ENCODE results near the gene STRBP. TPM values are rescaled to one million over a fixed set of nuclear protein-coding genes. Genes with fewer than 3 reads are reported as not detected.

STRBP gene
- total RNA-seq, 2 donors from 2014 or later = 77.2 to 83.3 TPM

DNA sequence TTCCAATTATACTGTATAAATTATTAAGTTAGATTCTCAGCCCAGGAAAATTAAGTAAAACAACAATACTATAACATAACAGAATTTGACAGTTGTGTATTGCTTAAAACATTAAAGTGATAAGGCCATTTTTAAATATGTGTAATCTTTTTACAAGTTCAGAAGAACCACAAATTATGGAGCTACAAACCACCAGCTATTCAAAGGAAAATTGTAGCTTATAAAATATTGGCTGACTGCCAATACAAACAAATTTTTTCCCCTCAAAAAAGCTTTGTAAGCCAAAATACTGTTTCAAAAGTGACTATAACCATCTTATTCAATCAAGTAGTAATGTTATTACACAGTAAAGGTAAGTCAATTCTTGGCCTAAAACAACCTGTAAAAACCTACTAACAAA is 21.9 kb downstream of the STRBP start:
- Histone ChIP-seq H3K9ac (ENCODE audit: extremely low read depth, low read length, poor library complexity, severe bottlenecking) (no peak overlapping the region), H3K4me3 (ENCODE audit: low read length) (no peak overlapping the region), H3K27ac (ENCODE audit: low read depth, low read length) (no peak overlapping the region), H3K9me3 (ENCODE audit: control insufficient read depth, low read length) (no peaks in the 10 kb centered on the region), H3K4me1 (ENCODE audit: control insufficient read depth, insufficient read depth, low read length) (no peaks in the 10 kb centered on the region), H3K27me3 (ENCODE audit: control insufficient read depth, insufficient read depth, low read length, poor library complexity, severe bottlenecking) (no peaks in the 10 kb centered on the region), H3K36me3 (ENCODE audit: control insufficient read depth, insufficient read depth, low read length) (no peaks in the 10 kb centered on the region)
- H3K27ac Mint-ChIP-seq = no peak overlapping the region
- no peak for DNase-seq
- H3K27me3 Mint-ChIP-seq (ENCODE audit: insufficient read depth) = no peaks in the 10 kb centered on the region
- TF ChIP-seq, protein P1, sequence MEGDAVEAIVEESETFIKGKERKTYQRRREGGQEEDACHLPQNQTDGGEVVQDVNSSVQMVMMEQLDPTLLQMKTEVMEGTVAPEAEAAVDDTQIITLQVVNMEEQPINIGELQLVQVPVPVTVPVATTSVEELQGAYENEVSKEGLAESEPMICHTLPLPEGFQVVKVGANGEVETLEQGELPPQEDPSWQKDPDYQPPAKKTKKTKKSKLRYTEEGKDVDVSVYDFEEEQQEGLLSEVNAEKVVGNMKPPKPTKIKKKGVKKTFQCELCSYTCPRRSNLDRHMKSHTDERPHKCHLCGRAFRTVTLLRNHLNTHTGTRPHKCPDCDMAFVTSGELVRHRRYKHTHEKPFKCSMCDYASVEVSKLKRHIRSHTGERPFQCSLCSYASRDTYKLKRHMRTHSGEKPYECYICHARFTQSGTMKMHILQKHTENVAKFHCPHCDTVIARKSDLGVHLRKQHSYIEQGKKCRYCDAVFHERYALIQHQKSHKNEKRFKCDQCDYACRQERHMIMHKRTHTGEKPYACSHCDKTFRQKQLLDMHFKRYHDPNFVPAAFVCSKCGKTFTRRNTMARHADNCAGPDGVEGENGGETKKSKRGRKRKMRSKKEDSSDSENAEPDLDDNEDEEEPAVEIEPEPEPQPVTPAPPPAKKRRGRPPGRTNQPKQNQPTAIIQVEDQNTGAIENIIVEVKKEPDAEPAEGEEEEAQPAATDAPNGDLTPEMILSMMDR (conservative IDR thresholded peaks at IDR 0.05) = no peak
- H3K4me1 Mint-ChIP-seq = peaks cover 8% of the 10 kb centered on the region
- no peak overlapping the region for H3K4me3 Mint-ChIP-seq
- H3K9me3 Mint-ChIP-seq = peaks cover 3% of the 10 kb centered on the region
- no peaks in the 10 kb centered on the region for H3K36me3 Mint-ChIP-seq (ENCODE audit: low read depth)

DNA sequence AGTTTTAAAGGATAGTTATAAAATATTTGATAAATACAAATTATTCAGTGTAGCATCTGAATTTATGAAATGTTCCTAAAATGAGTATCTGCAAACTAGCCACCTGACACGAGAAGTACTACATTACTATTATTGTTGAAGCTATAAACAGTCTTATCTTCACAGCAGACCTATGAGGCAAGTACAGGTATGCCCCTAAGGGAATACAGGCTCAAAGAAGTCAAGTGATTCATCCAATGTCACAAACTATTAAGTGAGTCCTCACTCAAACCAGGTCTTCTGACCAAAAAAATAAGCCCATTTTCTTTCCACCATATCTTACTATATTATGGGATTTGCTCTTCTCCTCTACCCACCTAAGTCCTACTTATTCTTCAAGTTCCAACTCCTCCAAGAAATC is 28.7 kb downstream of the STRBP start:
- TF ChIP-seq, protein P1 (conservative IDR thresholded peaks at IDR 0.05) = no peak
- Mint-ChIP-seq H3K36me3 (ENCODE audit: low read depth) (peaks cover 2% of the 10 kb centered on the region), H3K27me3 (ENCODE audit: insufficient read depth) (no peaks in the 10 kb centered on the region), H3K9me3 (no peaks in the 10 kb centered on the region), H3K4me3 (no peak overlapping the region), H3K27ac (no peak overlapping the region), H3K4me1 (peaks cover 9% of the 10 kb centered on the region)
- no peak overlapping the region for H3K27ac ChIP-seq (ENCODE audit: low read depth, low read length)
- H3K9ac ChIP-seq (ENCODE audit: extremely low read depth, low read length, poor library complexity, severe bottlenecking) = no peak overlapping the region
- H3K36me3 ChIP-seq (ENCODE audit: control insufficient read depth, insufficient read depth, low read length) = no peaks in the 10 kb centered on the region
- WGBS, 2 experiments (ENCODE audit: insufficient coverage in 1 of 2, insufficient read length in 1 of 2) = 90% methylated on average over 1 of the region's 1 CpG; no CpG with 5 or more reads in 1 of the 2 experiments
- H3K27me3 ChIP-seq (ENCODE audit: control insufficient read depth, insufficient read depth, low read length, poor library complexity, severe bottlenecking) = no peaks in the 10 kb centered on the region
- no peaks in the 10 kb centered on the region for H3K4me1 ChIP-seq (ENCODE audit: control insufficient read depth, insufficient read depth, low read length)
- H3K4me3 ChIP-seq (ENCODE audit: low read length) = no peak overlapping the region
- DNase-seq = no peak
- no peaks in the 10 kb centered on the region for H3K9me3 ChIP-seq (ENCODE audit: control insufficient read depth, low read length)

DNA sequence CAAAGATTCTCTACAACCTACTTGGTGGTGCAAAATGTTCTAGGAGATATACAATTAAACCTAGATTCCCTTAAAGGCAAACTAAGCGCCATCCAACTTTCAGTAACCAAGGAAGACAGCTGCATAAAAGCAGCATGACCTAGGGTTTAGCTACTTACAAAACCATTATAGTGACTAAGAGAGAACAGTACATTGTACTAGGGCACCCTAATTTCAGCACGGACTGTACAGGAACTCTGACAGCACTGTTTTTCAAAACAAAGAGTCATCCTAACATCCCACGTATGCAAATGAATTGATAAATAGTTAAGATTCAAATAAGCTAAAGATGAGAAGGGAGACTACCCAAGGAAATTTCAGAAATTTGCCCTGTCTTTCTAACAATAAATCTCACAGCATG is 30.0 kb downstream of the STRBP start:
- H3K4me3 Mint-ChIP-seq = no peak overlapping the region
- DNase-seq = no peak
- H3K27me3 ChIP-seq (ENCODE audit: control insufficient read depth, insufficient read depth, low read length, poor library complexity, severe bottlenecking) = no peaks in the 10 kb centered on the region
- H3K4me1 Mint-ChIP-seq = peaks cover 9% of the 10 kb centered on the region
- no peak overlapping the region for H3K4me3 ChIP-seq (ENCODE audit: low read length)
- TF ChIP-seq, protein P1 (conservative IDR thresholded peaks at IDR 0.05) = no peak
- no peaks in the 10 kb centered on the region for H3K36me3 ChIP-seq (ENCODE audit: control insufficient read depth, insufficient read depth, low read length)
- H3K27ac Mint-ChIP-seq = no peak overlapping the region
- WGBS, 2 experiments (ENCODE audit: insufficient coverage in 1 of 2, insufficient read length in 1 of 2) = 95 to 100% methylated on average over 1 to 3 of the region's 3 CpGs
- peaks cover 2% of the 10 kb centered on the region for H3K36me3 Mint-ChIP-seq (ENCODE audit: low read depth)
- H3K4me1 ChIP-seq (ENCODE audit: control insufficient read depth, insufficient read depth, low read length) = no peaks in the 10 kb centered on the region
- H3K9ac ChIP-seq (ENCODE audit: extremely low read depth, low read length, poor library complexity, severe bottlenecking) = no peak overlapping the region
- H3K27me3 Mint-ChIP-seq (ENCODE audit: insufficient read depth) = no peaks in the 10 kb centered on the region
- H3K9me3 ChIP-seq (ENCODE audit: control insufficient read depth, low read length) = no peaks in the 10 kb centered on the region
- H3K27ac ChIP-seq (ENCODE audit: low read depth, low read length) = no peak overlapping the region
- no peaks in the 10 kb centered on the region for H3K9me3 Mint-ChIP-seq
